ENCODE measurements around the gene ABHD16A. TPM values are rescaled to one million over a fixed set of nuclear protein-coding genes. Genes with fewer than 3 reads are reported as not detected.
A peak's percentile ranks its signal among the peaks of the same experiment; 100 is the strongest.

Gene ABHD16A
- total and polyA plus RNA-seq, 2 of the 13 experiments (the other 11 are each of a cell fraction or from before 2014, with no cell fraction given), result 43.5 to 45.4 TPM

DNA sequence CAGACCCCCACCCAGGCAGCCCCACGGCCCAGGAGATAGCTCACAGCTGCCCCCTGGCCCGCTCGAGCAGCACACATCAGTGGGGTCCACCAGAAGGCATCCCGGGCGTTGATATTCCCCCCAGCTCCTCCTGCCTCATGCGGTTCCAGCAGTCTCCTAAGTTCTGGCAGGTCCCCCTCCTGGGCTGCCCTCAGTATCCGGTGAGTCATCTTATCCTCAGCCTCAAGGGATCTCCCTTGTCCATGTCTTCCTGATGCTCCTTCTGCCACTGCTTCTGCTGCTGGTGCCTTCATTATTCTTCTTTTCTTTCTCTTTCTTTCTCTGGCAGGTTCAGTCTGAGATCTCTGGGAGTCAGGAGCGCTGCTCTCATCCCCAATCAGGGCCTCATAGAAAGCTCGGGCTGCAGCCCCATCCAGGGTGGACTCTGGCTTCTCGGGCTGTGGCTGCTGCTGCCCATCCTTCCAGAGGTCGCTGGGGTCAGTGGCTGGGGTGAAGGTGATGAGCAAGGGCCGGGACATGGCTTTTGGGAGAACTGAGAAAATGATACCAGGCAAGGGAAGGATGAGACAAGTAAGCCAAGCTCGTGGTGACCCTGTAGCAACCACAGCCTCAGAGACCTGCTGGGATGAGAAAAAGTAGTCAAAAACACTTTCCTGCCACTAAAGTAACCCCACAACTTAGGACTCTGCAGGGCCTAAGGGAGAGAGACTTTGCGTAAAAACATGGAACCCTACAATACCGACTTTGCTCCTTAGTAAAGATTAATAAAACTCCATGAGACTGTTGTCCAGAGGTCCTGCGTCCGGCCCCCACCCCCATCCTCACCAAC lies 38.9 kb downstream of the ABHD16A start (continued):
- TF ChIP-seq ZNF274 (CRISPR knock-in tag; IDR thresholded peaks at IDR 0.05) (peak; percentile 64; the same call in 1 of the 2 replicates), HNF4G (IDR thresholded peaks at IDR 0.05; ENCODE audit: borderline replicate concordance, low read depth, low read length) (0 out of 2 replicates have a peak, but pooled peaks have one; percentile 34), HNF4G (CRISPR knock-in tag; IDR thresholded peaks at IDR 0.05; ENCODE audit: borderline replicate concordance, low read depth) (no peak), NR2F1 (CRISPR knock-in tag; IDR thresholded peaks at IDR 0.05) (peak; percentile 44 to 87; a peak in 3 of 4 replicates), ATAD3A (CRISPR knock-in tag; IDR thresholded peaks at IDR 0.05) (no peak), ZFP36 (IDR thresholded peaks at IDR 0.05; ENCODE audit: borderline replicate concordance, low read depth, low read length, partially characterized antibody) (no peak), ZNF337 (CRISPR knock-in tag; IDR thresholded peaks at IDR 0.05; ENCODE audit: borderline replicate concordance, low read depth) (0 out of 2 replicates have a peak, but pooled peaks have one; percentile 47), BRD4 (CRISPR knock-in tag; IDR thresholded peaks at IDR 0.05) (no peak; the same call in 1 of the 2 replicates), ESRRA (CRISPR knock-in tag; IDR thresholded peaks at IDR 0.05; ENCODE audit: low read depth) (0 out of 2 replicates have a peak, but pooled peaks have one; percentile 75), ZC3H13 (CRISPR knock-in tag; IDR thresholded peaks at IDR 0.05) (peak; percentile 59; the same call in 1 of the 2 replicates), ZNF550 (CRISPR knock-in tag; IDR thresholded peaks at IDR 0.05; ENCODE audit: borderline replicate concordance) (0 out of 2 replicates have a peak, but pooled peaks have one; percentile 18), AGO1 (IDR thresholded peaks at IDR 0.05; ENCODE audit: low read depth, low read length, poor library complexity, severe bottlenecking) (peak; percentile 91), SMARCC2 (IDR thresholded peaks at IDR 0.05) (no peak), ZNF615 (CRISPR knock-in tag; IDR thresholded peaks at IDR 0.05; ENCODE audit: borderline replicate concordance) (no peak), ZNF670 (CRISPR knock-in tag; IDR thresholded peaks at IDR 0.05; ENCODE audit: borderline replicate concordance) (no peak), FOSL1 (CRISPR knock-in tag; IDR thresholded peaks at IDR 0.05; ENCODE audit: borderline replicate concordance) (0 out of 2 replicates have a peak, but pooled peaks have one; percentile 6)
- TF ChIP-seq, protein P1, sequence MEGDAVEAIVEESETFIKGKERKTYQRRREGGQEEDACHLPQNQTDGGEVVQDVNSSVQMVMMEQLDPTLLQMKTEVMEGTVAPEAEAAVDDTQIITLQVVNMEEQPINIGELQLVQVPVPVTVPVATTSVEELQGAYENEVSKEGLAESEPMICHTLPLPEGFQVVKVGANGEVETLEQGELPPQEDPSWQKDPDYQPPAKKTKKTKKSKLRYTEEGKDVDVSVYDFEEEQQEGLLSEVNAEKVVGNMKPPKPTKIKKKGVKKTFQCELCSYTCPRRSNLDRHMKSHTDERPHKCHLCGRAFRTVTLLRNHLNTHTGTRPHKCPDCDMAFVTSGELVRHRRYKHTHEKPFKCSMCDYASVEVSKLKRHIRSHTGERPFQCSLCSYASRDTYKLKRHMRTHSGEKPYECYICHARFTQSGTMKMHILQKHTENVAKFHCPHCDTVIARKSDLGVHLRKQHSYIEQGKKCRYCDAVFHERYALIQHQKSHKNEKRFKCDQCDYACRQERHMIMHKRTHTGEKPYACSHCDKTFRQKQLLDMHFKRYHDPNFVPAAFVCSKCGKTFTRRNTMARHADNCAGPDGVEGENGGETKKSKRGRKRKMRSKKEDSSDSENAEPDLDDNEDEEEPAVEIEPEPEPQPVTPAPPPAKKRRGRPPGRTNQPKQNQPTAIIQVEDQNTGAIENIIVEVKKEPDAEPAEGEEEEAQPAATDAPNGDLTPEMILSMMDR (CRISPR knock-in tag; IDR thresholded peaks at IDR 0.05), result peak; percentile 46
- TF ChIP-seq, protein P2, sequence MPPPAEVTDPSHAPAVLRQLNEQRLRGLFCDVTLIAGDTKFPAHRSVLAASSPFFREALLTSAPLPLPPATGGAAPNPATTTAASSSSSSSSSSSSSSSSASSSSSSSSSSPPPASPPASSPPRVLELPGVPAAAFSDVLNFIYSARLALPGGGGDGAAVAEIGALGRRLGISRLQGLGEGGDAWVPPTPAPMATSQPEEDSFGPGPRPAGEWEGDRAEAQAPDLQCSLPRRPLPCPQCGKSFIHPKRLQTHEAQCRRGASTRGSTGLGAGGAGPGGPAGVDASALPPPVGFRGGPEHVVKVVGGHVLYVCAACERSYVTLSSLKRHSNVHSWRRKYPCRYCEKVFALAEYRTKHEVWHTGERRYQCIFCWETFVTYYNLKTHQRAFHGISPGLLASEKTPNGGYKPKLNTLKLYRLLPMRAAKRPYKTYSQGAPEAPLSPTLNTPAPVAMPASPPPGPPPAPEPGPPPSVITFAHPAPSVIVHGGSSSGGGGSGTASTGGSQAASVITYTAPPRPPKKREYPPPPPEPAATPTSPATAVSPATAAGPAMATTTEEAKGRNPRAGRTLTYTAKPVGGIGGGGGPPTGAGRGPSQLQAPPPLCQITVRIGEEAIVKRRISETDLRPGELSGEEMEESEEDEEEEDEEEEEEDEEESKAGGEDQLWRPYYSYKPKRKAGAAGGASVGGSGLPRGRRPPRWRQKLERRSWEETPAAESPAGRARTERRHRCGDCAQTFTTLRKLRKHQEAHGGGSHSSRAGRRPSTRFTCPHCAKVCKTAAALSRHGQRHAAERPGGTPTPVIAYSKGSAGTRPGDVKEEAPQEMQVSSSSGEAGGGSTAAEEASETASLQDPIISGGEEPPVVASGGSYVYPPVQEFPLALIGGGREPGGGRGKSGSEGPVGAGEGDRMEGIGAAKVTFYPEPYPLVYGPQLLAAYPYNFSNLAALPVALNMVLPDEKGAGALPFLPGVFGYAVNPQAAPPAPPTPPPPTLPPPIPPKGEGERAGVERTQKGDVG (CRISPR knock-in tag; IDR thresholded peaks at IDR 0.05; ENCODE audit: borderline replicate concordance), result peak; percentile 64; the same call in 1 of the 2 replicates
- TF ChIP-seq, protein P3, sequence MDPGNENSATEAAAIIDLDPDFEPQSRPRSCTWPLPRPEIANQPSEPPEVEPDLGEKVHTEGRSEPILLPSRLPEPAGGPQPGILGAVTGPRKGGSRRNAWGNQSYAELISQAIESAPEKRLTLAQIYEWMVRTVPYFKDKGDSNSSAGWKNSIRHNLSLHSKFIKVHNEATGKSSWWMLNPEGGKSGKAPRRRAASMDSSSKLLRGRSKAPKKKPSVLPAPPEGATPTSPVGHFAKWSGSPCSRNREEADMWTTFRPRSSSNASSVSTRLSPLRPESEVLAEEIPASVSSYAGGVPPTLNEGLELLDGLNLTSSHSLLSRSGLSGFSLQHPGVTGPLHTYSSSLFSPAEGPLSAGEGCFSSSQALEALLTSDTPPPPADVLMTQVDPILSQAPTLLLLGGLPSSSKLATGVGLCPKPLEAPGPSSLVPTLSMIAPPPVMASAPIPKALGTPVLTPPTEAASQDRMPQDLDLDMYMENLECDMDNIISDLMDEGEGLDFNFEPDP (CRISPR knock-in tag; conservative IDR thresholded peaks at IDR 0.05), result no peak
